ENCODE measurements around the gene PSMA2.

- TF ChIP-seq CTCF (IDR thresholded peaks at IDR 0.05; ENCODE audit: insufficient read depth, low read length, poor library complexity, severe bottlenecking) (no peak), EZH2phosphoT487 (conservative IDR thresholded peaks at IDR 0.05; ENCODE audit: low read length) (no peak)
Observed at GRCh38 chr7:42935861-42936260, 3.9 kb upstream of the PSMA2 start.
